HG03558 (cell line): ENCODE measurements around the gene ARSA.

Source experiments
- ATAC-seq: cut with Tn5 transposase; IDR thresholded peaks from one replicate; pipeline ENCODE4 v1.9.1; 2021; ENCODE audit warnings: moderate number of reproducible peaks; ENCODE audit not compliant: unreplicated experiment; ENCODE audit errors: extremely low read depth

ARSA gene

GRCh38 chr22:50606165-50606945, 21.6 kb downstream of the ARSA start:
- no peak for ATAC-seq

- ATAC-seq: no peak
Observed at GRCh38 chr22:50605613-50606074, 22.3 kb downstream of the ARSA start.

- no peak for ATAC-seq
Observed at GRCh38 chr22:50605002-50605612, 22.8 kb downstream of the ARSA start.

DNA sequence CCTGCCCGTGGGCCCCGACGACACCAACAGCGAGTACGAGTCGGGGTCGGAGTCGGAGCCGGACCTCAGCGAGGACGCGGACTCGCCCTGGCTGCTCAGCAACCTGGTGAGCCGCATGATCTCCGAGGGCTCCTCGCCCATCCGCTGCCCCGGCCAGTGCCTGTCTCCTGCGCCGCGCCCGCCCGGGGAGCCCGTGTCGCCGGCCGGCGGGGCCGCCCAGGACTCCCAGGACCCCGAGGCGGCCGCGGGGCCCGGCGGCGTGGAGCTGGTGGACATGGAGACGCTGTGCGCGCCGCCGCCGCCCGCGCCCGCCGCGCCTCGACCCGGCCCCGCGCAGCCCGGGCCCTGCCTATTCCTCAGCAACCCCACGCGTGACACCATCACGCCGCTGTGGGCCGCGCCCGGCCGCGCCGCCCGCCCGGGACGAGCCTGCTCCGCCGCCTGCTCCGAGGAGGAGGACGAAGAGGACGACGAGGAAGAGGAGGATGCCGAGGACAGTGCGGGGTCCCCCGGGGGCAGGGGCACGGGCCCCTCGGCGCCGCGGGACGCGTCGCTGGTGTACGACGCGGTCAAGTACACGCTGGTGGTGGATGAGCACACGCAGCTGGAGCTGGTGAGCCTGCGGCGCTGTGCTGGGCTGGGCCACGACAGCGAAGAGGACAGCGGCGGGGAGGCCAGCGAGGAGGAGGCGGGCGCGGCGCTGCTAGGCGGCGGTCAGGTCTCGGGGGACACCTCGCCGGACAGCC, 23.5 kb downstream of the ARSA start:
- no peak for ATAC-seq

DNA sequence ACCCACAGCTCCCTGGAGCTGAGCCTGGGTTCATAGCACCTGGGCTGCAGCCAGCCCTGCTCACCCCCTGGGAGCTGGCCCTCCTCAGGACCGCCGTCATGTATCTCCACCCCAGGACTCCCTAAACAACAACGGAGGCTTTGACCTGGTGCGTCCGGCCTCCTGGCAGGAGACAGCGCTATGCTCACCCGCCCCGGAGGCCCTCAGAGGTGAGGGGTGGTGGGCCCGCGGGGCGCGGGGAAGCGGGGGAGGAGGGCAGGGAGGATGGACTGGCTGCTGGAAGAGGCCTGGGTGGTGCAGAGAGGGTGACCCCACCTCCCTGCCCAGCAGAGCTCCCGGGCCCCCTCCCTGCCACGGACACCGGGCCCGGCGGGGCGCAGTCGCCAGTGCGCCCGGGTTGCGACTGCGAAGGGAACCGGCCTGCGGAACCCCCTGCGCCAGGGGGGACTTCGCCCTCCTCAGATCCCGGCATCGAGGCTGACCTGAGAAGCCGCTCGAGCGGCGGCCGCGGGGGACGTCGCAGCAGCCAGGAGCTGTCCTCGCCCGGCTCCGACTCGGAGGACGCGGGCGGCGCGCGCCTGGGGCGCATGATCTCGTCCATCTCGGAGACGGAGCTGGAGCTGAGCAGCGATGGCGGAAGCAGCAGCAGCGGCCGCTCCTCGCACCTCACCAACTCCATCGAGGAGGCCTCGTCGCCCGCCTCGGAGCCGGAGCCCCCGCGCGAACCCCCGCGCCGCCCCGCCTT, 24.3 kb downstream of the ARSA start:
- ATAC-seq: no peak

DNA sequence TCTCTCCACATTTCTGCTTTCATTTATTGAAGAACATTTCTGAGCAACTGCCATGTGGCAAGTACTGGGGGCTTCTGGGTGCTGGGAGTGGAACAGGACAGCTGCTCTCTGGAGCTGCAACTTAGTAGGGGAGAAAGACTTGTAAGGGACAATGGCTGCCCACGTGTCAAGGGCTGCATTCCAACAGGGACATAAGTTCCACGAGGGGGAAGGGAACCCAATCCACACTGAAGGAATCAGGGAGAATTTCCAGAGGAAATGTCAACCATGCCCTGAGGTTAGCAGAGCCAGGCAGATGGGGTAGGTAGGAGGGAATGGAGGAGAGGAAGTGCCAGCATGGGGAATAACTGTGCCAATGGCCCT, 25.6 kb downstream of the ARSA start:
- ATAC-seq: no peak

DNA sequence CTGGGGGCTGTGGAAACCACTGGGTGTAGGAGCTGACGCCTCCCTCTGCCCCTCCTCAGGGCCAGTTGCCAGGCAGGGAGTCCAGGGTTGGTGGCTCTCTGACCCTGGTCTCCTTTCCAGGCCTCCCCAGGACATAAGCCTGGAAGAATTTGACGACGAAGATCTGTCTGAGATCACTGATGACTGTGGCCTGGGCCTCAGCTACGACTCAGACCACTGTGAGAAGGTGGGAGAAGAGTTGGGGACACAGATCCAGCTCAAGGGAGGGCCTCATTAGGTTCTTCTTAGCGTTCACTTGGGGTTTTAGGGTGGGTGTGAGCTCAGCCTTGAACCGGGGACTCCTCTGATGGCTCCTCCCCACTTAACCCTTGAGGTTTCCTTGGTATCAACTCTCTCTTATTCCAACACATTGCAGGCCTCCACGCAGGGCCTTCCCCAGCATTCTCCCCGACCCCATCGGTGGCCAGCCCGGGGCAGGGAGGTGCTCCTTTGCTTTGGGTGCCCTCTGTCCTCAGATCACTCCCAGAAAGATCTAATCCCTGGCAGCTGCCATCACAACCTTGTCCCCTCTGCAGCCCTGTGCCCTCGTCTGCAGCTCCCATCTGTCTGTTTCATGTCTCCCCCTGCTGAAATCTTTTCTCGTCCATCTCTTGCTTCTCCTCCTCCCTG, 26.1 kb downstream of the ARSA start:
- ATAC-seq: no peak

- ATAC-seq: no peak
Observed at GRCh38 chr22:50600967-50601668, 26.8 kb downstream of the ARSA start.

- ATAC-seq: no peak
Observed at GRCh38 chr22:50600538-50600937, 27.4 kb downstream of the ARSA start, which contains the start of gene MAPK8IP2. MAPK8IP2 (plus strand) TSS chr22:50600793; CDS start chr22:50600819, 26 bp downstream.

DNA sequence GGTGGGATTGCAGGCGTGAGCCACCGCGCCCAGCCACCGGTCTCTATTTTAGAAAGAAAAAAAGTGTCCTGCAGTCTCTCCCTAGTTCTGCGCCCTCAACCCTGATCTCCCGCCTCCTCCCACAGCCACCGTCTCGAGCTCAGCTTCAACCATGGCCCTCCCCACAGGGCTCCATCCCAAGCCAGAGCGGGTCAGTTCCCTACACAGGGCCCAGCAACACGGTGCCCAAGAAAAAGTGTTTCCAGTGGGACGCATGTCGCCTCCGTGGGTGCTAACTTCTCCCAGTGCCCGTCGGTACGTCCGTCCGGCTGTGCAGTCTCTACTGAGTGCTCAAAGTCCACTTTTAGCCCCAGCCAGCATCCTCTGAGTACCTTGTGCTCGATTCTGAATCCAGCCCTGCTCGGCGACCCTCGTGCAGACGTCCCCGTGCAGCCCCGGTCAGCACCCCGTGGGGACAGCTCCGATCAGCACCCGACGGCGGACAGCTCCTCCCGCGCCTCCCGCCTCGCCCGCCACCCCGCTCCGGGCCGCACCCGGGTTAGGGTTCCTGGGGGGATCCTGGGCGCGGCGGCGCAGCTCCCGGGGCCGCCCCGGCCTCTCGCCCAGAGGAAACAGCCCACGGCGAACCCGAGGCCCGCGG, 28.0 kb downstream of the ARSA start:
- no peak for ATAC-seq

GRCh38 chr22:50597097-50597496, 30.9 kb downstream of the ARSA start:
- ATAC-seq: no peak

DNA sequence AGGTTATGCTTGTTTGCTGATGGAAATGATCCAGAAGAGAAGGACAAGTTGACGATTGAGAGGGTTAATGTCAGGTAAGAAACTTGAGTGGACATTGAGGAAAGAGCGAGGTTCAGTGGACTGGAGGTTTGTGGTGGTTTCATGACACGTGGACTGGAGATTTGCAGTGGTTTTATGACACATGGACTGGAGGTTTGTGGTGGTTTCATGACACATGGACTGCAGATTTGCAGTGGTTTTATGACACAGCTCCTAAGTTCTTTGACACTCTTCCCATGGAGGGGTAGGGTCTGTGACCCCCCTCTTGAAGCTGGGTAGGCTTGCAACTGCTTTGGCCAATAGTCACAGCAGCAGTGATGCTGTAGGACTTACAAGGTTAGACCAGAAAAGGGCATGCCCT, 32.8 kb downstream of the ARSA start:
- ATAC-seq: no peak

DNA sequence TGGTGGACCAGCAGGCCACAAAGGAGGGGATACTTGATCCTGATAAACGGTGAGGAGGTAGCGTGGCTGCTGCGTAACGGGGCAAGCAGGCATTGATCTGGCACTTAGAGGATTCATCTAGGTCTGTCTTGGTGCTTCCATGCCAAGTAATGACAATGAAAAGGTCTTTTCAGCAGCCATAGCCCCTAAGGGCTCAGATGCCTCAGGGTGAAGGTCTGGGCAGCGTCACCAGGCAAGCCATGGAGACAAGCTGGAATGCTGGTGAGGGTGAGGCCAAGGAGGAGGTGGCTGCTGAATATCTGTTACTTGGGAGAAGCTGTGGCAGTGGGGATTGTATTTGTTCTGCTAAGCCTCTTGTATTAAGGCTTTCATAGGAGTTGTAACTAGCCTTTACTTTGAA, 40.5 kb downstream of the ARSA start:
- no peak for ATAC-seq

GRCh38 chr22:50586416-50586815, 41.5 kb downstream of the ARSA start:
- ATAC-seq: no peak

GRCh38 chr22:50585781-50586180, 42.2 kb downstream of the ARSA start:
- ATAC-seq: no peak

- ATAC-seq: no peak
Observed at GRCh38 chr22:50585238-50585637, 42.7 kb downstream of the ARSA start.

DNA sequence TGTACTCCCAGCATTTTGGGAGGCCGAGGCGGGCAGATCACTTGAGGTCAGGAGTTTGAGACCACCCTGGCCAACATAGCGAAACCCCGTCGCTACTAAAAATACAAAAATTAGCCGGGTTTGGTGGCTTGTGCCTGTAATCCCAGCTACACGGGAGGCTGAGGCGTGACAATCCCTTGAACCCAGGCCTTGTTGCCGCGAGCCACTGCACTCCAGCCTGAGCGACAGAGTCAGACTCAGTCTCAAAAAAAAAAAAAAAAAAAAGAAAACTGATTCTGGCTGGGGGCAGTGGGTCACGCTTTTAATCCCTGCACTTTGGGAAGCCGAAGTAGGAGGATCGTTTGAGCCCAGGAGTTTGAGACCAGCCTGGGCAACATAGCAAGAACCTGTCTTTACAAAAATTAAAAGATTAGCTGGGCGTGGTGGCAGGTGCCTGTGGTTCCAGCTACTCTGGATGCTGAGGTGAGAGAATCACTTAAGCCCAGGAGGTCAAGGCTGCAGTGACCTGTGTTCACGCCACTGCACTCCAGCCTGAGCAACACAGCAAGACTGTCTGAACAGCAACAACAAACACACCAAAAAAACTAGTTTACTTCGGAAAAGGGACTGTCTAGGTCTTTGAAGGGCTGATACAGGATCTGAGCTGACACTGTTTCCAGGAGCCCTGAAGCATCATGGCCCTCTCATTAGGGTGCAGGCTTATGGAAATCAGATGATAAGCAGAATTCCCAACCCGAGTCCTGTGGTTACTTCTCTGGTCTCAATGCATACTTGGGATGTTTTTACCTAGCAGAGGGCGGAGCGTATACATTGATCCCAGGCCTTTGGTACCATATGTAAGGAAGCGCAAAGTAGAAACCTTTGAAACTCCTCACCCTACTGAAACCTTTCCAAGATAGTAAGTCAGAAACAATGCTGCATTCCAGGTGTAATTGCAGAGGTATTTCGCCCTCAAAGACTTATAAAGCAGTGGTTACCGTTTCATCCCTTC, 43.6 kb downstream of the ARSA start:
- no peak for ATAC-seq
